Sigmoid colon (tissue), 7 donors: ENCODE results near the gene PCBP3. TPM values are rescaled to one million over a fixed set of nuclear protein-coding genes. Genes with fewer than 3 reads are reported as not detected.

Source experiments
- DNase-seq: peaks from one replicate; pipeline ENCODE4 v3.0.0-alpha.2; 2019
- H3K27ac ChIP-seq, 4 donors: fragments of 200-600 bp; sonication (generic); one replicate each; pipeline ENCODE4 v1.5.1; 2016 to 2019; ENCODE audit warnings: mild to moderate bottlenecking in 1 of 4
- H3K27me3 ChIP-seq, 3 donors: fragments of 200-600 bp; sonication (generic); one replicate each; pipeline ENCODE4 v1.5.1; 2019; ENCODE audit warnings: mild to moderate bottlenecking in 1 of 3
- H3K36me3 ChIP-seq, 4 donors: fragments of 200-600 bp; sonication (generic); one replicate each; pipeline ENCODE4 v1.5.1; 2016 to 2019
- H3K4me1 ChIP-seq, 4 donors: fragments of 200-600 bp; sonication (generic); one replicate each; pipeline ENCODE4 v1.5.1; 2017 to 2019
- H3K4me3 ChIP-seq, 4 donors: fragments of 200-600 bp; sonication (generic); one replicate each; pipeline ENCODE4 v1.5.1; 2017 to 2019; ENCODE audit warnings: mild to moderate bottlenecking in 2 of 4, moderate library complexity in 1 of 4
- H3K9me3 ChIP-seq, 4 donors: fragments of 200-600 bp in 3 of 4; sonication (generic) in 3 of 4; one replicate each; pipeline versions ENCODE4 v1.5.1 to v1.6.1; 2013 to 2019
- CTCF ChIP-seq, 4 experiments: fragments of 450-650 bp in 3 of 4; fragments of 200-600 bp in 1 of 4; IDR thresholded peaks; one replicate each; pipeline ENCODE4 v1.5.1; 2016 to 2019; ENCODE audit warnings: antibody characterized with exemption in 4 of 4, mild to moderate bottlenecking in 3 of 4, moderate library complexity in 2 of 4
- EP300 ChIP-seq, 4 donors: sonication (generic); formaldehyde crosslinking; IDR thresholded peaks; one replicate each; pipeline ENCODE4 v1.6.1; 2017; ENCODE audit warnings: antibody characterized with exemption in 4 of 4
- POLR2A ChIP-seq, 2 donors: fragments of 450-650 bp; IDR thresholded peaks; one replicate each; pipeline ENCODE4 v1.6.1; 2016; ENCODE audit warnings: antibody characterized with exemption in 2 of 2, mild to moderate bottlenecking in 2 of 2, moderate library complexity in 2 of 2
- POLR2AphosphoS5 ChIP-seq, 4 donors: sonication (generic); formaldehyde crosslinking; IDR thresholded peaks; one replicate each; pipeline ENCODE4 v1.6.1; 2017; ENCODE audit warnings: antibody characterized with exemption in 4 of 4
- WGBS, 2 donors: extraction: QIAGEN DNeasy Blood & Tissue Kit; methylation state at CpG; one replicate each; pipeline ENCODE4 v1.1.7; 2013; 5-methylcytosine and 5-hydroxymethylcytosine counted together
- intact Hi-C: fragments of 100-400 bp; cut with DNase I; formaldehyde crosslinking; loops from one replicate; pipeline ENCODE4 v1.15.1; 2023
- polyA plus RNA-seq, 3 donors: library from polyadenylated mRNA; stranded (reverse); fragments of 200-250 nt; gene quantifications; one replicate each; pipeline ENCODE4 v1.2.3, GENCODE V29; 2013
- total RNA-seq, 4 donors: library from RNA; depleted of rRNA; stranded (reverse); fragments of >200 nt; gene quantifications; one replicate each; pipeline ENCODE4 v1.1.0, GENCODE V29; 2016
- donor health status: healthy with polysubstance abuse.
- donor health status: Bipolar disorder and iron deficiency.
- donor health status: healthy.

PCBP3 gene
- total and polyA plus RNA-seq, 7 donors, result 1.2 to 21.3 (median 8.2) TPM

- intact Hi-C loops, result no loop called here
- peak; percentile 41 for DNase-seq
- H3K27me3 ChIP-seq, result no peaks in the 10 kb centered on the region
- H3K9me3 ChIP-seq, result no peaks in the 10 kb centered on the region
- no peaks in the 10 kb centered on the region for H3K36me3 ChIP-seq
- H3K27ac ChIP-seq, result no peak overlapping the region
- peaks cover 0 to 2% (median 1%) of the 10 kb centered on the region in 4 donors for H3K4me1 ChIP-seq
- H3K4me3 ChIP-seq, result no peak overlapping the region
- 74 to 82% methylated on average over 4 of the region's 4 CpGs for WGBS, 2 donors
- TF ChIP-seq POLR2AphosphoS5 (IDR thresholded peaks at IDR 0.05) (no peak), CTCF (IDR thresholded peaks at IDR 0.05) (no peak), POLR2A (IDR thresholded peaks at IDR 0.05) (no peak), EP300 (IDR thresholded peaks at IDR 0.05) (no peak)
Measured at GRCh38 chr21:45965084-45965809, 321.7 kb downstream of the PCBP3 start.

DNA sequence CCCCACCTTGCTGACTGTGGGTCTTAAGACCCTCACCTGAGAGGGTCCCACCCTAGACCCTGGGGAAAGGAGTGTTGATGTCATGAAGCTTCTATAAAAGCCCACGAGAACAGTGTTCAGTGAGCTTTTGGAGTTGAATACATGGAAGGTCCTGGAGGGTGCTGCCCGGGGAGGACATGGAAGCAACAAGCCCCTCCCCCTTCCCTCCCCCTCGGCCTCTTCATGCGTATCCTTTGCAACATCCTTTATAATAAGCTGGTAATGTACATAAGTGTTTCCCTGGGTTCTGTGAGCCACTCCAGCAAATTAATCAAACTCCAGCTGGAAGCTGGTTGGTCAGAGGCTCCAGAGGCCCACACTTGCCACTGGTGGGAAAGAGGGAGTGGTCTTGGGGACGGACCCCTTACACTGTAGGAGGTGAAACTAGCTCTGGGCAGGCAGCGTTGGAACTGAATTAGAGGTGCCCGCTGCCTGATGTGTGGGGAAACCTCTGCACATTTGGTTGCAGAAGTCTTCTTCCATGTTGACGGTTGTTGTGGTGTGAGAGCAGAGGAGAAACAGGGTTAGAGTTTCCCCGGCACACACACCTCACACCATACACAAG lies 323.4 kb downstream of the PCBP3 start:
- Histone ChIP-seq H3K27ac (no peak overlapping the region), H3K36me3 (no peaks in the 10 kb centered on the region), H3K27me3 (no peaks in the 10 kb centered on the region), H3K4me3 (no peak overlapping the region), H3K9me3 (no peaks in the 10 kb centered on the region), H3K4me1 (peaks cover 0 to 18% (median 18%) of the 10 kb centered on the region in 4 donors)
- WGBS, 2 donors, result 72 to 75% methylated on average over 9 of the region's 9 CpGs
- intact Hi-C loops, result no loop called here
- peak; percentile 32 for DNase-seq
- TF ChIP-seq CTCF (IDR thresholded peaks at IDR 0.05) (no peak), POLR2A (IDR thresholded peaks at IDR 0.05) (no peak), POLR2AphosphoS5 (IDR thresholded peaks at IDR 0.05) (no peak), EP300 (IDR thresholded peaks at IDR 0.05) (no peak)

- no peak for TF ChIP-seq CTCF (IDR thresholded peaks at IDR 0.05)
- TF ChIP-seq EP300 (IDR thresholded peaks at IDR 0.05), result no peak
- no peak for TF ChIP-seq POLR2AphosphoS5 (IDR thresholded peaks at IDR 0.05)
- TF ChIP-seq POLR2A (IDR thresholded peaks at IDR 0.05), result no peak
- Histone ChIP-seq H3K27ac (peak overlapping the region in 3 of 4 donors; percentile 90 to 98 (median 97)), H3K4me1 (peaks cover 0 to 48% (median 48%) of the 10 kb centered on the region in 4 donors)
Measured at GRCh38 chr21:45969921-45970673, 326.6 kb downstream of the PCBP3 start.

DNA sequence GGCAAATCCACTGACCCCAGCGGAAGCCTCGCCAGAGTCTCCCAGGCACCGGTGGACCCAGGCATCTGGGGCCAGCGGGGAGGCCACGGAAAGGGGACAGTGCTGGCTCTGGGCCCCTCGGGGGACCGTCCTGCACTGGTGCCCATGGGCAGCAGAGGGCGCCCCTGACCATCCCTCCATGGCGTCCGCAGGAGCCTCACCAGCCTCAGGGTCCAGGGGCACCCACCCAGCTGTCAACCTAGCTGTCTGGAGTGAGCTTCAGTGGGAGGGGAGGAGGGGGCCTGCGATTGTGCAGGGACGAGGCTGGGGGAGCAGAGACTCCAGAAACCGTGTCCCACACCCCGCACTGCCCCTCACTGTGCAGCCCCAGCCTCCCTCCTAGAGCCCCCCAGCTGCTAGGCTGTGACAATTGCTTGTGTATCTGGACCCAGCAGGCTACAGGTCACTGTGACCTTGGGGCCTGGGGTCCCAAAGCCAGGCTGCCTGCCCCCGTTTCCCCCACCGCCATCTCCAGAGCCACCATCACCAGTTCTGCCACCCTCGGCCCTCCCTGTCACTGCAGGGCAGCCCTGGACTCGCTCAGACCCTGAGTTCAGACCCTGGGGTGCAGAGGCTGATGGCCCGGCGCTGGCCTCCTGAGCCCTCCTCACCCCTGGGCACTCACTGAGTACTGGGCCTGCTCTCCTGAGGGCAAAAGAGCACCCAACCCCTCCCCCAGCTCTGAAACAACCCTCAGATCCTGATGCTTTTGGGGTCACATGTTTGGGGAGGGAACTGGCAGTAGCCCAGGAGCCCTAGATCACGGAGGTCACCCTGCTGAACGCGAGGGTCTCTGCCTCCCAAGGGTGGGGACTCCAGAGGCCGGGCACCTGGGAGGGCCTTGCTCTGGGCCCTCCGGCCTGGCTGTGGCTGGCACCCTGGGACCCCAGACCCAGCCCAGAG lies 327.4 kb downstream of the PCBP3 start:
- H3K4me3 ChIP-seq, result no peak overlapping the region
- intact Hi-C loops, result loop anchor here (1.0 to 5.0 kb wide), 4 partner anchors 139 to 354 kb away; partner anchors contain the start of genes LSS, PCNT and YBEY
- peaks cover 0 to 57% (median 56%) of the 10 kb centered on the region in 4 donors for H3K4me1 ChIP-seq
- H3K36me3 ChIP-seq, result no peaks in the 10 kb centered on the region
- 37 to 44% methylated on average over 25 of the region's 25 CpGs for WGBS, 2 donors
- peak overlapping the region; percentile 90 to 98 (median 98) for H3K27ac ChIP-seq
- H3K9me3 ChIP-seq, result no peaks in the 10 kb centered on the region
- peak; percentile 88 for DNase-seq
- TF ChIP-seq POLR2A (IDR thresholded peaks at IDR 0.05), result no peak
- TF ChIP-seq CTCF (IDR thresholded peaks at IDR 0.05), result peak; percentile 74 to 97 (median 92)
- H3K27me3 ChIP-seq, result no peaks in the 10 kb centered on the region

More at GRCh38 chr21:45969921-45970673, 326.6 kb downstream of the PCBP3 start:
- H3K4me3 ChIP-seq, result no peak overlapping the region
- intact Hi-C loops, result loop anchor here (2.0 to 5.0 kb wide), 3 partner anchors 257 to 355 kb away; partner anchors contain the start of genes LSS, PCNT and YBEY
- H3K27me3 ChIP-seq, result no peaks in the 10 kb centered on the region
- WGBS, 2 donors, result 72 to 76% methylated on average over 22 of the region's 22 CpGs
- no peaks in the 10 kb centered on the region for H3K36me3 ChIP-seq
- no peaks in the 10 kb centered on the region for H3K9me3 ChIP-seq
- DNase-seq, result peak; percentile 55
